Tibial nerve (tissue), 4 donors: ENCODE results near the gene WDR36.

Experiments
- EP300 ChIP-seq, 2 donors: sonication (generic); formaldehyde crosslinking; IDR thresholded peaks; one replicate each; pipeline ENCODE4 v1.6.1; 2017; ENCODE audit warnings: antibody characterized with exemption in 2 of 2, mild to moderate bottlenecking in 1 of 2
- POLR2A ChIP-seq, 2 donors: fragments of 450-650 bp; IDR thresholded peaks; one replicate each; pipeline ENCODE4 v1.6.1; 2017; ENCODE audit warnings: antibody characterized with exemption in 2 of 2, mild to moderate bottlenecking in 2 of 2, moderate library complexity in 2 of 2
- TF ChIP-seq, protein P1 (sequence below), 5 experiments: fragments of 200-600 bp in 3 of 5; fragments of 450-650 bp in 2 of 5; sonication (generic) in 3 of 5; IDR thresholded peaks; one replicate each; pipeline ENCODE4 v1.5.1; 2016 to 2019; ENCODE audit warnings: antibody characterized with exemption in 5 of 5, mild to moderate bottlenecking in 3 of 5, moderate library complexity in 2 of 5

- TF ChIP-seq POLR2A (IDR thresholded peaks at IDR 0.05): no peak
- TF ChIP-seq, protein P1, sequence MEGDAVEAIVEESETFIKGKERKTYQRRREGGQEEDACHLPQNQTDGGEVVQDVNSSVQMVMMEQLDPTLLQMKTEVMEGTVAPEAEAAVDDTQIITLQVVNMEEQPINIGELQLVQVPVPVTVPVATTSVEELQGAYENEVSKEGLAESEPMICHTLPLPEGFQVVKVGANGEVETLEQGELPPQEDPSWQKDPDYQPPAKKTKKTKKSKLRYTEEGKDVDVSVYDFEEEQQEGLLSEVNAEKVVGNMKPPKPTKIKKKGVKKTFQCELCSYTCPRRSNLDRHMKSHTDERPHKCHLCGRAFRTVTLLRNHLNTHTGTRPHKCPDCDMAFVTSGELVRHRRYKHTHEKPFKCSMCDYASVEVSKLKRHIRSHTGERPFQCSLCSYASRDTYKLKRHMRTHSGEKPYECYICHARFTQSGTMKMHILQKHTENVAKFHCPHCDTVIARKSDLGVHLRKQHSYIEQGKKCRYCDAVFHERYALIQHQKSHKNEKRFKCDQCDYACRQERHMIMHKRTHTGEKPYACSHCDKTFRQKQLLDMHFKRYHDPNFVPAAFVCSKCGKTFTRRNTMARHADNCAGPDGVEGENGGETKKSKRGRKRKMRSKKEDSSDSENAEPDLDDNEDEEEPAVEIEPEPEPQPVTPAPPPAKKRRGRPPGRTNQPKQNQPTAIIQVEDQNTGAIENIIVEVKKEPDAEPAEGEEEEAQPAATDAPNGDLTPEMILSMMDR (IDR thresholded peaks at IDR 0.05): no peak
- no peak for TF ChIP-seq EP300 (IDR thresholded peaks at IDR 0.05)
Measured at GRCh38 chr5:111121926-111122325, 29.8 kb downstream of the WDR36 start.
